ENCODE data around the gene CEBPA.

GRCh38 chr19:33296488-33296971 lies 5.8 kb downstream of the CEBPA start:
- TF ChIP-seq POLR2AphosphoS5 (IDR thresholded peaks at IDR 0.05; ENCODE audit: borderline replicate concordance, low read depth, low read length) = no peak
- TF ChIP-seq EZH2 (IDR thresholded peaks at IDR 0.05) = no peak
- TF ChIP-seq FOXP2 (optimal IDR thresholded peaks at IDR 0.05; ENCODE audit: control extremely low read depth, extremely low read length, insufficient read depth) = no peak

Data from SK-N-MC (cell line).